ENCODE measurements around the gene INHBC. TPM values are rescaled to one million over a fixed set of nuclear protein-coding genes. Genes with fewer than 3 reads are reported as not detected.
A peak's percentile ranks its signal among the peaks of the same experiment; 100 is the strongest.

The INHBC gene
- total RNA-seq, 2 donors from 2014 or later = not detected

GRCh38 chr12:57454213-57454565 lies 19.6 kb downstream of the INHBC start:
- Histone ChIP-seq H3K4me3 (no peak overlapping the region), H3K9me3 (no peaks in the 10 kb centered on the region), H3K27me3 (no peaks in the 10 kb centered on the region), H3K27ac (no peak overlapping the region), H3K36me3 (no peaks in the 10 kb centered on the region), H3K4me1 (peaks cover 0 to 12% of the 10 kb centered on the region in 2 donors)
- no peak for DNase-seq (ENCODE audit: low spot score)
- TF ChIP-seq CTCF (IDR thresholded peaks at IDR 0.05) = no peak

GRCh38 chr12:57454566-57455373 lies 20.2 kb downstream of the INHBC start, which contains the start of gene INHBE:
Gene INHBE (plus strand): TSS chr12:57455307. CDS start chr12:57455537, 230 bp downstream.
- Histone ChIP-seq H3K9me3 (no peaks in the 10 kb centered on the region), H3K36me3 (no peaks in the 10 kb centered on the region), H3K27me3 (no peaks in the 10 kb centered on the region), H3K4me1 (peaks cover 0 to 13% of the 10 kb centered on the region in 2 donors), H3K27ac (no peak within 1 kb of the TSS), H3K4me3 (no peak within 1 kb of the TSS)
- no peak for DNase-seq (ENCODE audit: low spot score)
- TF ChIP-seq CTCF (IDR thresholded peaks at IDR 0.05) = no peak

- H3K9me3 ChIP-seq = no peaks in the 10 kb centered on the region
- DNase-seq (ENCODE audit: low spot score) = no peak
- H3K4me1 ChIP-seq = peaks cover 0 to 21% of the 10 kb centered on the region in 2 donors
- no peaks in the 10 kb centered on the region for H3K36me3 ChIP-seq
- no peak for TF ChIP-seq CTCF (IDR thresholded peaks at IDR 0.05)
- H3K27ac ChIP-seq = no peak overlapping the region
- no peaks in the 10 kb centered on the region for H3K27me3 ChIP-seq
- H3K4me3 ChIP-seq = no peak overlapping the region
These were observed 21.0 kb downstream of the INHBC start for GRCh38 chr12:57455374-57456144.

GRCh38 chr12:57456145-57456700 lies 21.6 kb downstream of the INHBC start:
- Histone ChIP-seq H3K9me3 (no peaks in the 10 kb centered on the region), H3K4me1 (peaks cover 0 to 28% of the 10 kb centered on the region in 2 donors), H3K36me3 (no peaks in the 10 kb centered on the region), H3K27me3 (no peaks in the 10 kb centered on the region), H3K27ac (no peak overlapping the region), H3K4me3 (no peak overlapping the region)
- DNase-seq (ENCODE audit: low spot score) = no peak
- peak; percentile 44 to 61 for TF ChIP-seq CTCF (IDR thresholded peaks at IDR 0.05)

GRCh38 chr12:57456737-57457490 lies 22.3 kb downstream of the INHBC start:
- no peak for TF ChIP-seq CTCF (IDR thresholded peaks at IDR 0.05)
- H3K27me3 ChIP-seq = no peaks in the 10 kb centered on the region
- no peak overlapping the region for H3K4me3 ChIP-seq
- H3K27ac ChIP-seq = no peak overlapping the region
- no peaks in the 10 kb centered on the region for H3K9me3 ChIP-seq
- no peak for DNase-seq (ENCODE audit: low spot score)
- H3K36me3 ChIP-seq = no peaks in the 10 kb centered on the region
- peaks cover 0 to 34% of the 10 kb centered on the region in 2 donors for H3K4me1 ChIP-seq

Data from right atrium auricular region (tissue), 2 donors.